Activated naive CD8-positive, alpha-beta T cell treated with anti-CD3 and anti-CD28 coated beads for 36 hours (primary cell): ENCODE measurements around the gene FOXO3B. TPM values are rescaled to one million over a fixed set of nuclear protein-coding genes. Genes with fewer than 3 reads are reported as not detected.
A peak's percentile ranks its signal among the peaks of the same experiment; 100 is the strongest.
"Not testable (repeated sequence)": the region's sequence is repeated elsewhere in the genome, so short reads cannot be mapped to it uniquely, and the experiment has no call there.

Experiments used
- DNase-seq: peaks from one replicate; pipeline ENCODE4 v3.0.0; 2021
- H3K27ac Mint-ChIP-seq: one replicate; pipeline ENCODE4 v1.8.0; 2022; ENCODE audit warnings: mild to moderate bottlenecking, moderate library complexity, mixed read lengths
- H3K27me3 Mint-ChIP-seq: one replicate; pipeline ENCODE4 v1.8.0; 2022; ENCODE audit warnings: mild to moderate bottlenecking, mixed read lengths
- H3K36me3 Mint-ChIP-seq: one replicate; pipeline ENCODE4 v1.8.0; 2021; ENCODE audit warnings: mild to moderate bottlenecking, mixed read lengths
- H3K4me1 Mint-ChIP-seq: one replicate; pipeline ENCODE4 v1.8.0; 2021; ENCODE audit warnings: mixed read lengths
- H3K4me3 Mint-ChIP-seq: one replicate; pipeline ENCODE4 v1.8.0; 2022; ENCODE audit warnings: mild to moderate bottlenecking, moderate library complexity, mixed read lengths
- H3K9me3 Mint-ChIP-seq: one replicate; pipeline ENCODE4 v1.8.0; 2022; ENCODE audit warnings: mixed read lengths
- total RNA-seq, 2 experiments: library from RNA; stranded (reverse); gene quantifications; one replicate each; pipeline ENCODE4 v1.2.3, GENCODE V29; 2021

The FOXO3B gene
- total RNA-seq = 1 to 10 TPM; 6.6 to 7.6 TPM

DNA sequence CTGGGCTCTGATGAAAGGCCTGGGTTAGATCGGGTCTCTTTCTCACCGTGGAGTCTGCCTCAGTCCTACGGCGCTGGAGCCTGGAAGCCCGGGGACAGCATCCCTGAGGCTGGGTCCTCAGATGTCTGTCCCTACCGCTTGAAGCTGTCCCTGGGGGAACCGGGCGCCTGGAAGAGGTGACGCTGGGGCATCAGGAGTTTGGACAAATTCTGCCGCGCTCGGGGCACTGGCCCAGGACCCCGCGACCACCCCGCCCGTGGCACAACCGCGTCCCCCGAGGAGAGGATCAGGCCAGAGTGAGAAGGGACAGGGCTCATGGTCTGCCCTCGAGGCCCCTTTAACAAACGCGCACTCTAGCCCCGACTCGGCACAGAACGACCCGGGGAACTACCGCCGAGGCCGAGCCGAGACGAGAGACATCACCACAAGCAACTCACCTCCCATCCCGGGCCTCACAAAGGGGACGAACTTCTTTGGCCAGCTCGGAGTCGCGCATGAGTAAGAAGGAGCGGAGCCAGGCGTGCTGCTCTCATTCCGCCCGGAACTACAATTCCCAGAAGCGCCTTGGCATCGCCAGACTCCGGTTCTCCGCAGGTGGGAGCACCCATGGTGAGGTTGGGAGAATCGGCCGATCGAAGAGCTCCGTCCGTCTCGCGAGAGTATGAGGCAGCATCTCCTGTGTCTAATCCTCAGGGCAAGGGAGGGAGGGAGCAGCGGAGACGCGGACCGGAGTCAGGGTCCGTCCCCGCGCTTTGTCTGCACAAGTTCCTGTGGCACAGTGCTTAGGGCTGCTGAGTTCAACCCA lies at the start of gene FOXO3B:
Gene FOXO3B (minus strand): TSS at position 548 of the 805 bp plus-strand sequence. CDS start 663 bp downstream, outside the sequence.
- Mint-ChIP-seq H3K36me3 (peaks cover 23% of the 10 kb centered on the region), H3K27ac (peak within 1 kb of the TSS; percentile 72), H3K4me1 (peaks cover 10% of the 10 kb centered on the region), H3K4me3 (peak within 1 kb of the TSS; percentile 80)
- DNase-seq = peak; percentile 78
- not testable (repeated sequence) for H3K9me3 Mint-ChIP-seq, H3K27me3 Mint-ChIP-seq

DNA sequence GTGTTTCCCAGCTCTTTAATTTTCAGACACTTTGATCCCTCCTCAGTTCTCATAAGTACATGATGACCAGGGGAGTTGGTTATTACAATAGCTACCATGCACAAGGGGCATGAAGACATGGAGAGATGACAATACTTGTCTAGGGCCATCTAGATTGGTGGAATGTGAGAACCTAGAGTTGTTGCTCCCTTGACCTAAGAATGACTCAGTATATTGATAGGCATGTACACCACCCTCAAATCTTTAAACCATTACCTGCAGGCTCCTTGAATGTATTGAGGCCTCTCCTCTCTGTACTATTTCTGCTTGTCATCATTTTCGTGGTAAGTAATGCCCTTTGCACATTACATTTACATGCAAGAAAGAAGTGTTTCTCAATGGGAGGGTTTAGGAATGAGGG lies 41.4 kb upstream of the FOXO3B start:
- not testable (repeated sequence) for H3K4me3 Mint-ChIP-seq, H3K36me3 Mint-ChIP-seq, H3K27me3 Mint-ChIP-seq, H3K9me3 Mint-ChIP-seq, H3K27ac Mint-ChIP-seq, H3K4me1 Mint-ChIP-seq, DNase-seq

DNA sequence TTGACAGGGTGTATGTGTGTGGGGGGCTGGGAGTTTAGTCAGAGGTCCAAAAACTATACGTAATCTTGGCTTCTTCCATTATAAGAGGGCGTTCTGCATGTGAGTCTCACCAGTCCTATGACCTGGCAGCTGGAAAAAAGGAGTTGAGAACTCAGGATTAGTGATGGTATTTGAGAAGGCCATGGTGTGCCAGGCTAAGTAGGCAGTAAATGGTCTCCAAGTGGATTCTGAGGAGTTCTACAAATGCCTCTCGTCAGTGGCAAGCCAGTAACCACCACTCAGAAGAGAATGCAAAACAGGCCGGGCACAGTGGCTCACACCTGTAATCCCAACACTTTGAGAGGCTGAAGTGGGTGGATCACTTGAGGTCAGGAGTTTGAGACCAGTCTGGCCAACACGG lies 40.5 kb upstream of the FOXO3B start:
- not testable (repeated sequence) for H3K27ac Mint-ChIP-seq, H3K9me3 Mint-ChIP-seq, H3K36me3 Mint-ChIP-seq, H3K4me3 Mint-ChIP-seq, H3K4me1 Mint-ChIP-seq, DNase-seq, H3K27me3 Mint-ChIP-seq

DNA sequence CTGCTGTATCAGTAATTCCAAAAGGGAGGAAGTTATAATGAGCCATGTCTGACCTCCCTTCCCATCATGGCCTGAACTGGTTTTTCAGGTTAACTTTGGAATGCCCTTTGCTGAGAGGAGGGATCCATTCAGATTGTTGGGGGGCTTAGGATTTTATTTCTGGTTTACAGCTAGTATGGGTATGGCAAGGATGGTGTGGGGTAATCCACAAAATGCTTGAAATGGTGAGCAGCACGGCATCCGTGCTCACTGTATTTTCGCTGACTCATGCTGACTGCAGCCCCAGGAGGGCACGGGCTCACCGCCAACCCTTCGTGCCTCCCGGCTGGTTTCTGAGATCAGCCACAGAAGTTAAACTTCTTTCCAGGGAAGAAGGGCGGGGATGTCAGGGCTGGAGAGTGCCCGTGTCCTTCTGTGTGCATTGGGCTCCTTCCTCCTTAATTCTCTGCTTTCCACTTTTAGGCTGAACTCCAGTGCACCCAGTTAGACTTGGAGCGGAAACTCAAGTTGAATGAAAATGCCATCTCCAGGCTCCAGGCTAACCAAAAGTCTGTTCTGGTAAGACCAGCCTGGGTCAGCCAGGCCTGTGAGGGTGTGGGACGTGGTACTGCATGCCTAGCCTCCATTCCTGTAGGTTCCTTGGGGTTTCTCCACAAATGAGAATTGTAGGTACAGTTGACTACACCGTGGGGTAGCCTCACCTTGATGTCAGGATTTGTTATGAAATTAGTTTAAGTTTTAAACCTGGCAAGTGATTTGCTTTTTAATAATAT lies 39.8 kb upstream of the FOXO3B start:
- not testable (repeated sequence) for H3K4me3 Mint-ChIP-seq, DNase-seq, H3K27ac Mint-ChIP-seq, H3K9me3 Mint-ChIP-seq, H3K4me1 Mint-ChIP-seq, H3K27me3 Mint-ChIP-seq, H3K36me3 Mint-ChIP-seq

DNA sequence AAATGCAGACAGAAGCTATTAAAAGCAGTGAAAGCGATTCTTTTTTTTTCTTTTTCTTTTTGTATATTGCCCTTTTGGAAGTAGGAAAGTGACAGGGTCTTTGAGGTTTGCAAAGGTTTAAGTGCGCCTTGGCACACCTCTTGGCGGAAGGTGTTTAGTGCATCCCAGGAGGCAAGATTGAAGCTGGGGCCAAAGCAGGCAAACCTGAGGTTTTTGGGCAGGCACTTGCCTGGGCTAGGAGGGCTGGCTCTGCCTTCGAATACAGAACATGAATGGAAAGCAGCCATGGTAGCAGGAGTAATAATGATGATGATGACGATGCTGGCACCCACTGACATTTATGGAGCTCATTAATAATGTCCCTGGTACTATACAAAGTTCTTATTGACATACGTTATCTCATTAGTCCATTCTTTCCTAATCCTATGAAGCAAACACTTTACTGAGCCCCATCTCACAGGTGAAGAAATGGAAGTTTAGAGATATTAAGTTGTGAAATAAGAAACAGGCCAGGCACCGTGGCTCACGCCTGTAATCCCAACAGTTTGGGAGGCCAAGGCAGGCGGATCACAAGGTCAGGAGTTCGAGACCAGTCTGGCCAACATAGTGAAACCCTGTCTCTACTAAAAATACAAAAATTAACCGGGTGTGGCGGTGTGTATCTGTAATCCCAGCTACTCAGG lies 37.5 kb upstream of the FOXO3B start:
- not testable (repeated sequence) for H3K4me1 Mint-ChIP-seq, DNase-seq, H3K27ac Mint-ChIP-seq, H3K27me3 Mint-ChIP-seq, H3K36me3 Mint-ChIP-seq, H3K9me3 Mint-ChIP-seq, H3K4me3 Mint-ChIP-seq

DNA sequence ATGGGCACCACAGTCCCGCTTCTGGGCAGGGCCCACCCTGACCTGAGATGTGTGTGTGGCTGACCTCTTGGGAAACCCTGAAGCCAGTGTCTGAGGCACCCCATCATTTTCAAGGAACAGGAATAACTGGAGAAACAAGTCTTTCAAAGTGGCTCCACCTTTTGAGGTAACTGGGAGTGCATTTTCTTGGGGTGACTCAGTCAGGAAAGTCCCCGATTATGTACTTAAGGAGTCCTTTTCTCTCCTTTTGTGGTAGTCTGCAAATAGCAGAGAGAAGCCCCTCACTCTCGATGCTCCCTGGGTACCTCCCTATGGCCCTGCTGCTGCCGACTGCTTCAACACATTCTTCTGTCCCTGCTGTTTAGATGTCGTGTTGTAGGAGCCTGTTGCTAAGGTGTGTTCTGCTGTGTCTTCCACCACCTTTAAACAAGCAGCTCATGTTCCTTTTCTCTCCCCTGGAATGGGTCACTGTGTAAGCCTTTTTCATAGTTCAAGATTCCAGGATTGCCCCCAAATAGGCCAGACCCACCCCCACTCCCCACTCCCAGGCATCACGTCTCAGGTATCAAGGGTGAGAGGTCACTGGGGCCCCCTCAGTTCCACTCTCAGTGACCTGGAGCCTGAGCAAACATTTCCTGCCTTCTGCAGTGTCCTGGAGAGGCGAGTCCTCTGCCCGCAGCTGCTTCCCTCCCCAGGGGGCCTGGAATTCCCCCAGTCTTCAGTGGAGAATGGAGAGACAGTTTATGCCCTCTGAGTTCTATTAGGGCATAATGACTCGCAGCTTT lies 36.7 kb upstream of the FOXO3B start:
- not testable (repeated sequence) for H3K9me3 Mint-ChIP-seq, H3K27ac Mint-ChIP-seq, H3K4me1 Mint-ChIP-seq, H3K4me3 Mint-ChIP-seq, H3K36me3 Mint-ChIP-seq, DNase-seq, H3K27me3 Mint-ChIP-seq

DNA sequence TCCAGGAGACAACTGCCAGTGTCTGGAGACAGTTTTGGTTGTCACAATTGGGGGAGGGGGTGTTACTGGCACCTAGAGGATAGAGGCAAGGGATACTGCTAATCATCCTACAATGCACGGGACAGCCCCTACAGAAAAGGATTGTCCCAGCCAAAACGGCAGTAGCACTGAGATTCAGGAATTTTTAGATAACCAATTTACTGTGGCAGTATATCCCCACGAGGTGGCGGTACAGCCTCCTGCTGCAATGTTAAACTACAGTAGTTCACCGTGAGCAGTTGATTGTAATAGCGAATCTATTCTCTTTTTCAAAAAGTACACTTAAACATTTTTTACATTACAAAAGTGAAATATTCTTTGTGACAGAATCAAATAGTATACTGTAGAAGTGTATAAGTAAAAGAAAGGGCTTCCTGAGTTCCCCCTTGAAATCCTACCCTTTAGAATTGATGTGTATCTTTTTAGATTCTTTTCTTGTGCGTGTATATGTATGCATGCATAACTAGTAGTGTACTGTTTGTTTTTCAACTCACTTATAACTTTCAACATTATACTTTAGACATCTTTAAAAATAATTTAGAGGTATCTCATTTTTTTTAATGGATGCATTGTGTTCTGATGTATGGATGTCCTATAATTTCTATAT lies 30.4 kb upstream of the FOXO3B start:
- H3K27me3 Mint-ChIP-seq, H3K27ac Mint-ChIP-seq, H3K9me3 Mint-ChIP-seq, H3K4me3 Mint-ChIP-seq, H3K36me3 Mint-ChIP-seq, H3K4me1 Mint-ChIP-seq: not testable (repeated sequence)
- peak; percentile 44 for DNase-seq

DNA sequence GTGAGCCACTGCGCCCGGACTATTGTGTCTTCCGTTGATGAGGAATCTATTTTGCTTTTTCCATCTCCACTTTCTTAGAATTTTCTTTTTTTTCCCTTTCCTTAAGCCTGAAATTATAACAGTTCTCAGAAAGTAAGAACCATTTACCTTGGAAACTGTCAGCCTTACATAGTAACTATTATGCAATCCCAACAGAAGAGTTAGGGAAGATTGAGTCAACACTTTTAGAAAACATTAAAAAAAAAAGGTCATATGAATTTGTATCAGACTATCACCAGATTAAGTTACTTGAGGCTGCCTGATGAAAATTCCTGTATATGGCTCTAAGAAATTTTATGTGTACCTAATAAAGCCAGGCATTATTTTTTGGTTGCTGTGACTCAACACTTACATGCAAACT lies 26.1 kb upstream of the FOXO3B start:
- not testable (repeated sequence) for H3K9me3 Mint-ChIP-seq, H3K36me3 Mint-ChIP-seq, H3K4me1 Mint-ChIP-seq, H3K27ac Mint-ChIP-seq, H3K4me3 Mint-ChIP-seq, DNase-seq, H3K27me3 Mint-ChIP-seq

DNA sequence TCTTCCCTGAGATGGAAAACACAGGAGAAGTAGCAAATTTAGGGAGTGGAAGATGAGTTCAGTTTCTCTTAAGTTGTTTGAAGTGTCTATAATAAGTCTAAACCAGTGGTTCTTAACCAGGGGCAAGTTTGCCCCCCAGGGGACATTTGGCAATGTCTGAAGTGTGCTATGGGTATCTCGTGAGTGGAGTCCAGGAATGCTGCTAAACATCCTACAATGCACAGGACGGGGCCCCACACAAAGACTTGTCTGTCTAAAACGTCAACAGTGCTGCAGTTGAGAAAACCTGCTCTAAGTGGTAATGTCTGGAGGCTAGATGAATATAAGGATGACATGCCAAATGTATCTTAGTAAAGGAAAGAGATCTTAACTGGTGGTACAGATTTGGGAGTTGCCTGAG lies 23.8 kb upstream of the FOXO3B start:
- not testable (repeated sequence) for DNase-seq, H3K27ac Mint-ChIP-seq, H3K4me1 Mint-ChIP-seq, H3K27me3 Mint-ChIP-seq, H3K9me3 Mint-ChIP-seq, H3K36me3 Mint-ChIP-seq, H3K4me3 Mint-ChIP-seq

DNA sequence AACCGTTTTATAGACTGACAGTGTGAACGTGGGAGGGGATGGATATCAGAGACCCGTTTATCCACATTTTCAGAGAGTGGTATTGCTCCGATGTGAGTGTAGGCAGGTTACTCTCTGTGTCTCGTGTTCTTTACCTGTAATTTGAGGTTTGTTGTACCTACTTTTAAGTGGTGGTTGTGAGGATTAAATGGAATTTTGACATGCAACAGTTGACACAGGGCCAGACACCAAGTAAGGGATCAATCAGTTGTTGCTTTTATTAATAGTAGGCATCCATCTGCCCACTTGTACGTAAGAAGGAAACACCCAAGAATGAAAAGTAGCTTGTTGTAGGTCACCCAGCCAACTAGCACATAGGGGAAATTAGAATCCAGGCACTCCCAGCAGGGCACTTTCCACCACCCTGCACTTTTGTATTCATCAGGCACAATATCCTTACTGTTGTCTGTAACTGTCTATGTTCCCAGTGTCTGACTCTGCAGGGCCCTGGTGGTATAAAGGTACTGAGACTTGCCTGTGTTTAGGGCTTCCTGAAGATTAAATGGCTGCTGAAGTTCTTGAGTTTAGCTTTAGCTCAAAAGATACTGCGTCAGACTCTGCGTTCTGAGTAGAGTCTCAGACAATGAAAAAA lies 16.5 kb upstream of the FOXO3B start:
- not testable (repeated sequence) for H3K27ac Mint-ChIP-seq, H3K36me3 Mint-ChIP-seq, DNase-seq, H3K9me3 Mint-ChIP-seq, H3K27me3 Mint-ChIP-seq
- Mint-ChIP-seq H3K4me1 (peaks cover 12% of the 10 kb centered on the region), H3K4me3 (peak overlapping the region; percentile 89)

DNA sequence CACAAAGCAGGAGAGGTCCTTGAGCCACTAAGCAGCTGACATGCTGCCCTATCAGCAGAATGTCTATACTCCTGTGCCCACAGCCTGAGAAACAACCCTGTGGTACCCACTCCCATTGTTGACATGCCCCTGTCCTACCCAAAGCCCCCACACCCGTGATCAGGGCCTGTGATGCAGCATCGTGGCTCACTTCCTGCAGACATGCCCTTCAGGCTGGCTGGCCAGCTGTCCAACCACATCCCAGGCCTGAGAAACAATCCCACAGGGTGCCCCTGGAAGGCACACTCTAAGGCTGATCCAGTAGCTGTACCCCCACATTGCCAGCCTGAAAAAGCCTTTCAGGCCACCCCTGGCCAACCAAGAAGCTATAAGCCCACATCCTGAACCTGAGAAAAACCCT lies 13.0 kb upstream of the FOXO3B start:
- peaks cover 12% of the 10 kb centered on the region for H3K4me1 Mint-ChIP-seq
- H3K27ac Mint-ChIP-seq, H3K9me3 Mint-ChIP-seq: not testable (repeated sequence)

DNA sequence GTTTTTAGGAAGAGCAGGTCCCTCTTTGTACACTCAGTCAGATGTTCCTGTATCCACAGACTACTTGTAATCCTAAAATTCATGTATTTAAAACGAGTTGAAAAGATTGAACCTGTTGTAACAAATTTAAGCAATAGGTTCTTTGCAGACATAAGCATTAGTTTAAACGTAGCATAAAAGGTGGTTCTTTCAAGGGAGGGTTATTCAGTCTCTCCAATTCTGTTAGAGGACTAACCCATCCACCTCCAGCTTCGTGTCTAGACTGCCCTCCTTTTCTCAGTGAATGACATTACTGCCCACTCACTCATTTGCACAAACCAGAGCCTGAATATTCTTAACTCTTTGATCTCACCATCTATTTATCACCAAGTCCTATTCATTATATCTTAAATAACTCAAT lies 554 bp upstream of the FOXO3B start:
- Mint-ChIP-seq H3K4me1 (peaks cover 10% of the 10 kb centered on the region), H3K27ac (peak overlapping the region; percentile 69), H3K36me3 (peaks cover 19% of the 10 kb centered on the region), H3K4me3 (peak overlapping the region; percentile 80)
- DNase-seq, H3K27me3 Mint-ChIP-seq, H3K9me3 Mint-ChIP-seq: not testable (repeated sequence)

More for the DNA sequence above, 13.0 kb upstream of the FOXO3B start:
- not testable (repeated sequence) for H3K36me3 Mint-ChIP-seq, H3K27me3 Mint-ChIP-seq, H3K4me3 Mint-ChIP-seq, DNase-seq

DNA sequence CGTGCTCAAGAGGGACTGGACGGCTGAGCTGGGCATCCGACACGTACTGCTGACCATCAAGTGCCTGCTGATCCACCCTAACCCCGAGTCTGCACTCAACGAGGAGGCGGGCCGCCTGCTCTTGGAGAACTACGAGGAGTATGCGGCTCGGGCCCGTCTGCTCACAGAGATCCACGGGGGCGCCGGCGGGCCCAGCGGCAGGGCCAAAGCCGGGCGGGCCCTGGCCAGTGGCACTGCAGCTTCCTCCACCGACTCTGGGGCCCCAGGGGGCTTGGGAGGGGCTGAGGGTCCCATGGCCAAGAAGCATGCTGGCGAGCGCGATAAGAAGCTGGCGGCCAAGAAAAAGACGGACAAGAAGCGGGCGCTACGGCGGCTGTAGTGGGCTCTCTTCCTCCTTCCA lies 4.7 kb downstream of the FOXO3B start:
- peaks cover 14% of the 10 kb centered on the region for H3K9me3 Mint-ChIP-seq
- H3K4me3 Mint-ChIP-seq, H3K27me3 Mint-ChIP-seq, H3K27ac Mint-ChIP-seq, H3K4me1 Mint-ChIP-seq, DNase-seq: not testable (repeated sequence)
- peaks cover 52% of the 10 kb centered on the region for H3K36me3 Mint-ChIP-seq

DNA sequence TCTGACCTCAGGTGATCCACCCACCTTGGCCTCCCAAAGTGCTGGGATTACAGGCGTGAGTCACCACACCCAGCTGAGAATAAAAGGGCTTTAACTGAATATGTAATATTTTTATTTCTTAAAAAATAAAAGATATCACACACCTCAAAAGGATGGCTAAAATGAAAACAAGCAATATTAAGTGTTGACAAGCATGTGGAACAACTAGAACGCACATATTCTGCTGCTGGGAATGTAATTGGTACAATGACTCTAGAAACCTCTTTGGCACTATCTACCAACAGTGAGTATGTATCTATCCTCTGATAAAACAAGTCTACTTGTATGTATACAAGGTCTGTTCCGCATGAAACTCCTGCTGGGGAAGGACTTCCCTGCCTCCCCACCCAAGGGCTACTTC lies 5.2 kb downstream of the FOXO3B start:
- not testable (repeated sequence) for H3K4me3 Mint-ChIP-seq, H3K27ac Mint-ChIP-seq, DNase-seq, H3K27me3 Mint-ChIP-seq, H3K4me1 Mint-ChIP-seq
- H3K36me3 Mint-ChIP-seq = peaks cover 55% of the 10 kb centered on the region
- H3K9me3 Mint-ChIP-seq = peaks cover 14% of the 10 kb centered on the region
